Right atrium auricular region (tissue), 2 donors: ENCODE data around the gene TFDP1. TPM values are rescaled to one million over a fixed set of nuclear protein-coding genes. Genes with fewer than 3 reads are reported as not detected.

ENCODE experiments used
- DNase-seq: peaks from one replicate; pipeline ENCODE4 v3.0.0-alpha.2; 2019; ENCODE audit warnings: low spot score
- H3K27ac ChIP-seq, 2 donors: fragments of 200-600 bp; sonication (generic); 1 replicate in 1 of 2; 2 replicates in 1 of 2; pipeline ENCODE4 v1.5.1; 2016 to 2019
- H3K27me3 ChIP-seq, 2 donors: fragments of 200-600 bp; sonication (generic); one replicate each; pipeline versions ENCODE4 v1.5.1 to v1.6.0; 2017 to 2019
- H3K36me3 ChIP-seq: fragments of 200-600 bp; sonication (generic); one replicate; pipeline ENCODE4 v1.5.1; 2016
- H3K4me1 ChIP-seq, 2 donors: fragments of 200-600 bp; sonication (generic); one replicate each; pipeline versions ENCODE4 v1.5.1 to v1.6.0; 2017 to 2019
- H3K4me3 ChIP-seq, 2 donors: fragments of 200-600 bp; sonication (generic); 1 replicate in 1 of 2; 2 replicates in 1 of 2; pipeline ENCODE4 v1.5.1; 2017 to 2019; ENCODE audit warnings: mild to moderate bottlenecking in 1 of 2, moderate library complexity in 1 of 2
- H3K9me3 ChIP-seq, 2 donors: fragments of 200-600 bp; sonication (generic); one replicate each; pipeline ENCODE4 v1.5.1; 2019
- CTCF ChIP-seq, 2 donors: fragments of 200-600 bp; sonication (generic); IDR thresholded peaks; one replicate each; pipeline ENCODE4 v1.5.1; 2019; ENCODE audit warnings: antibody characterized with exemption in 2 of 2
- total RNA-seq, 2 donors: library from RNA; depleted of rRNA; stranded (reverse); fragments of >200 nt; gene quantifications; one replicate each; pipeline ENCODE4 v1.1.0, GENCODE V29; 2016

The TFDP1 gene
- total RNA-seq, 2 donors from 2014 or later, result 34.4 to 40.4 TPM

DNA sequence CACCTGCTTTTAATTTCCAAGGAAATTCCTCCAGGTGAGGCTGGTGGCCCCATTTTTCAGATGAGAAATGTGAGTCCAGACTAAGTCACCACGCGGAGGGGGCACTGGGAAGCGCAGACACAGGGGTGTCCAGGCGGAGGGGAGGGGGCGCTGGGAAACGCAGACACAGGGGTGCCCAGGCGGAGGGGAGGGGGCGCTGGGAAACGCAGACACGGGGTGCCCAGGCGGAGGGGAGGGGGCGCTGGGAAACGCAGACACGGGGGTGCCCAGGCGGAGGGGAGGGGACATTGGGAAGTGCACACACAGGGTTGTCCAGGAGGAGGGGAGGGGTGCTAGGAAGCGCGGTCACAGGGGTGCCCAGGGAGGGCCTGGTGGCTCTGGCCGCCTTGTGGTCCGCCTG, 86.0 kb downstream of the TFDP1 start:
- Histone ChIP-seq H3K4me1 (no peaks in the 10 kb centered on the region), H3K27me3 (no peaks in the 10 kb centered on the region), H3K36me3 (no peaks in the 10 kb centered on the region), H3K4me3 (no peak overlapping the region), H3K9me3 (no peaks in the 10 kb centered on the region), H3K27ac (no peak overlapping the region)
- DNase-seq, result no peak
- TF ChIP-seq CTCF (IDR thresholded peaks at IDR 0.05), result no peak

DNA sequence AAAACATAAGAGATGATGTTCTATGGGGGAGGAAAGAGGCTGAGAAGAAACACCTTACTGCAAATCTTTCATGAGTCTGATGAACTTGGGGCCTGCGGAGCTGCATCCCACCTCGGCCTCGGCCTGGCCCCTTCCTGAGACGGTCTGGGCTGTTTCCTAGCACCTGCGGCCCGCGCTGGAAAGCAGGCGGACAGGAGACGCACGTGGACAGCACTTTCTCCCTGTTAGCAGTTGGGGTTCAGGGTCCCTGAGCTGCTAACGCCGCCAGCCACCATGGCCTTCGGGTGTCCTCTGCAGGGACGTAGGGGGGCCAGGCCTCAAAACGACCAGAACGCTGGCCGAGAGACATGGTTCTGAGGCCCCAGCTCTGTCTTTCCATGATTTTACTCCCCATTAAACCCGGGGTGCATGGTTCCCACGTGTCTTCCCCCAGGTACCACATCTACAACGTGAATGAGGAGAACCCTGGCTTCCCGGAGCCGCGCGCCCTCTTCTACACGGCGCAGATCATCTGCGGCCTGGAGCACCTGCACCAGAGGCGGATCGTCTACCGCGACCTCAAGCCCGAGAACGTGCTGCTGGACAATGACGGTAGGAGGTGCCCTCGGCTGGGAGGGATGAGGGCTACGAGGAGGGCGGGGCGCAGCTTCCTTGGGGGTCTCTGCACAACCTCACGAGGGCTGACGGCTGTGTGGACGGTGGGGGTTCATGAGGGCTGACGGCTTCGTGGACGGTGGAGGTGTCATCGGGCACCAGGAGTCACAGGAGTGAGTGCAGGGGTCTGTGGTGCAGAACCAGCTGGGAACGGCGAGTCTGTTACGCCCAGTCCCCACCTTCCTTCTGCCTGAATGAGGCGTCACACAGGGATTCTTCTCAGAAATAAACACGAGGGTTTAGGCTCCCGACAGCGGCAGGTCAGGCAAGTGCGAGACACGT, 86.8 kb downstream of the TFDP1 start:
- Histone ChIP-seq H3K4me3 (no peak overlapping the region), H3K36me3 (no peaks in the 10 kb centered on the region), H3K27me3 (no peaks in the 10 kb centered on the region), H3K27ac (no peak overlapping the region), H3K4me1 (no peaks in the 10 kb centered on the region), H3K9me3 (no peaks in the 10 kb centered on the region)
- no peak for TF ChIP-seq CTCF (IDR thresholded peaks at IDR 0.05)
- DNase-seq, result no peak

DNA sequence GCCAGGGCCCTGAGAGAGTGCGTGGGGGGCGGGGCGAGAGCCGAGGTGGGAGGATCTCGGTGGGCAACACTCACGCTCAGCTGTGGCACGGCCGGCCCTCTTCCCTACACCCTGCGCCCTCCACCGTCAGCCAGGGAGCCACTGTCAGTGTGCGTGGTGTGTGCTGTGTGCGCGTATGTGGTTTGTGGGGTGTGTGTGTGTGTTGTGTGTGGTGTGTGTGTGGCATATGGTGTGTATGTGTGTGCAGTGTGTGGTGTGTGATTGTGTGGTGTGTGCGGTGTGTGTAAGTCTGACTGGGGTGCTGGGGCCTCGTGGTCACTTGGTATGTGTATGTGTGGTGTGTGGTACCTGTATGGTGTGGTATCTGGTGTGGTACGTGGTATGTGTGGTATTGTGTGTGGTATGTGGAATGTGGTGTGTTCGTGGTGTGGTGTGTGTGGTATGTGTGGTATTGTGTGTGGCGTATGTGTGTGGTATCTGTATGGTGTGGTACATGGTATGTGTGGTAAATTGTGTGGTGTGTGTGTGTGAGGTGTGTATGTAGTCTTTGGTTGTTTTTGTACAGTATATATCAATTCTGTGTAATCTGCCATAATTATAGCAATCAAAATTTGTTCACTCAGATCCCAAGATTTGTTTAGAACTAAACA, 87.6 kb downstream of the TFDP1 start:
- TF ChIP-seq CTCF (IDR thresholded peaks at IDR 0.05), result no peak
- no peak for DNase-seq
- Histone ChIP-seq H3K4me3 (no peak overlapping the region), H3K27ac (no peak overlapping the region), H3K4me1 (no peaks in the 10 kb centered on the region), H3K27me3 (no peaks in the 10 kb centered on the region), H3K9me3 (no peaks in the 10 kb centered on the region), H3K36me3 (no peaks in the 10 kb centered on the region)

Other genes with a start within 250 kb of the TFDP1 start
- 1 to 10 TPM in 1 of 2 donors, under 1 TPM in 1; 0.48 to 2.4 TPM for gene GRTP1, start 220.6 kb upstream of the TFDP1 start, total RNA-seq
- gene ADPRHL1, start 131.3 kb upstream of the TFDP1 start, total RNA-seq, result 100 to 1,000 TPM; 222 to 329 TPM
- 10 to 100 TPM; 45.3 to 65.5 TPM for gene DCUN1D2, start 94.0 kb upstream of the TFDP1 start, total RNA-seq
- gene ATP4B, start 73.4 kb downstream of the TFDP1 start, total RNA-seq, result not detected
- gene GRK1, start 82.5 kb downstream of the TFDP1 start, total RNA-seq, result not detected
- gene TMEM255B, start 174.5 kb downstream of the TFDP1 start, total RNA-seq, result 1 to 10 TPM; 5.2 to 6.0 TPM